Measurements from ENCODE around the gene ZMAT1.

ZMAT1 gene

GRCh38 chrX:101957174-101957573 is 25.3 kb upstream of the ZMAT1 start:
- Histone ChIP-seq H3K9ac (no peak overlapping the region), H3K4me1 (ENCODE audit: low read depth, poor library complexity, severe bottlenecking) (no peaks in the 10 kb centered on the region), H3K27me3 (ENCODE audit: insufficient read depth, low read depth) (no peaks in the 10 kb centered on the region), H2AFZ (ENCODE audit: low read depth) (no peak overlapping the region), H3K4me3 (IDR thresholded peaks at IDR 0.05; ENCODE audit: insufficient read depth, low read depth, low read length) (no peak overlapping the region), H4K20me1 (ENCODE audit: insufficient read depth) (no peaks in the 10 kb centered on the region), H3K36me3 (ENCODE audit: insufficient read depth) (no peaks in the 10 kb centered on the region), H3K79me2 (ENCODE audit: insufficient read depth, low read depth) (no peaks in the 10 kb centered on the region), H3K27ac (no peak overlapping the region), H3K4me2 (no peak overlapping the region)
- no peak for TF ChIP-seq CTCF (conservative IDR thresholded peaks at IDR 0.05; ENCODE audit: low read depth, low read length)

- no peak overlapping the region for H2AFZ ChIP-seq (ENCODE audit: low read depth)
- no peaks in the 10 kb centered on the region for H4K20me1 ChIP-seq (ENCODE audit: insufficient read depth)
- no peak overlapping the region for H3K9ac ChIP-seq
- H3K4me1 ChIP-seq (ENCODE audit: low read depth, poor library complexity, severe bottlenecking): no peaks in the 10 kb centered on the region
- no peak overlapping the region for H3K27ac ChIP-seq
- H3K4me3 ChIP-seq (IDR thresholded peaks at IDR 0.05; ENCODE audit: insufficient read depth, low read depth, low read length): no peak overlapping the region
- TF ChIP-seq CTCF (conservative IDR thresholded peaks at IDR 0.05; ENCODE audit: low read depth, low read length): no peak
- H3K36me3 ChIP-seq (ENCODE audit: insufficient read depth): no peaks in the 10 kb centered on the region
- H3K79me2 ChIP-seq (ENCODE audit: insufficient read depth, low read depth): no peaks in the 10 kb centered on the region
- H3K27me3 ChIP-seq (ENCODE audit: insufficient read depth, low read depth): no peaks in the 10 kb centered on the region
- no peak overlapping the region for H3K4me2 ChIP-seq
Measured at GRCh38 chrX:101956556-101956955, 24.7 kb upstream of the ZMAT1 start.

GRCh38 chrX:101950581-101950980 is 18.8 kb upstream of the ZMAT1 start:
- H2AFZ ChIP-seq (ENCODE audit: low read depth): no peak overlapping the region
- no peak for TF ChIP-seq CTCF (conservative IDR thresholded peaks at IDR 0.05; ENCODE audit: low read depth, low read length)
- H3K79me2 ChIP-seq (ENCODE audit: insufficient read depth, low read depth): no peaks in the 10 kb centered on the region
- no peak overlapping the region for H3K9ac ChIP-seq
- no peak overlapping the region for H3K4me3 ChIP-seq (IDR thresholded peaks at IDR 0.05; ENCODE audit: insufficient read depth, low read depth, low read length)
- H3K27ac ChIP-seq: no peak overlapping the region
- H4K20me1 ChIP-seq (ENCODE audit: insufficient read depth): no peaks in the 10 kb centered on the region
- H3K4me2 ChIP-seq: no peak overlapping the region
- H3K4me1 ChIP-seq (ENCODE audit: low read depth, poor library complexity, severe bottlenecking): no peaks in the 10 kb centered on the region
- no peaks in the 10 kb centered on the region for H3K36me3 ChIP-seq (ENCODE audit: insufficient read depth)
- H3K27me3 ChIP-seq (ENCODE audit: insufficient read depth, low read depth): no peaks in the 10 kb centered on the region

- Histone ChIP-seq H3K4me2 (no peak overlapping the region), H3K4me1 (ENCODE audit: low read depth, poor library complexity, severe bottlenecking) (no peaks in the 10 kb centered on the region), H3K79me2 (ENCODE audit: insufficient read depth, low read depth) (no peaks in the 10 kb centered on the region), H3K4me3 (IDR thresholded peaks at IDR 0.05; ENCODE audit: insufficient read depth, low read depth, low read length) (no peak overlapping the region), H3K27me3 (ENCODE audit: insufficient read depth, low read depth) (no peaks in the 10 kb centered on the region), H3K27ac (peak overlapping the region; percentile 97), H3K36me3 (ENCODE audit: insufficient read depth) (no peaks in the 10 kb centered on the region), H2AFZ (ENCODE audit: low read depth) (peak overlapping the region; percentile 64; the same call in 1 of the 2 replicates), H3K9ac (peak overlapping the region; percentile 96; the same call in 1 of the 2 replicates), H4K20me1 (ENCODE audit: insufficient read depth) (no peaks in the 10 kb centered on the region)
- no peak for TF ChIP-seq CTCF (conservative IDR thresholded peaks at IDR 0.05; ENCODE audit: low read depth, low read length)
Measured at GRCh38 chrX:101932249-101932570, 383 bp upstream of the ZMAT1 start.

GRCh38 chrX:101931136-101931487 is 715 bp downstream of the ZMAT1 start:
- peak overlapping the region; percentile 97 for H3K27ac ChIP-seq
- H4K20me1 ChIP-seq (ENCODE audit: insufficient read depth): no peaks in the 10 kb centered on the region
- H3K79me2 ChIP-seq (ENCODE audit: insufficient read depth, low read depth): no peaks in the 10 kb centered on the region
- H3K9ac ChIP-seq: peak overlapping the region; percentile 96
- no peaks in the 10 kb centered on the region for H3K4me1 ChIP-seq (ENCODE audit: low read depth, poor library complexity, severe bottlenecking)
- no peak overlapping the region for H3K4me3 ChIP-seq (IDR thresholded peaks at IDR 0.05; ENCODE audit: insufficient read depth, low read depth, low read length)
- TF ChIP-seq CTCF (conservative IDR thresholded peaks at IDR 0.05; ENCODE audit: low read depth, low read length): no peak
- H2AFZ ChIP-seq (ENCODE audit: low read depth): peak overlapping the region; percentile 64
- no peaks in the 10 kb centered on the region for H3K27me3 ChIP-seq (ENCODE audit: insufficient read depth, low read depth)
- peak overlapping the region; percentile 66 for H3K4me2 ChIP-seq
- no peaks in the 10 kb centered on the region for H3K36me3 ChIP-seq (ENCODE audit: insufficient read depth)
